ENCODE measurements around the gene CGB8.
A peak's percentile ranks its signal among the peaks of the same experiment; 100 is the strongest.

Gene CGB8

DNA sequence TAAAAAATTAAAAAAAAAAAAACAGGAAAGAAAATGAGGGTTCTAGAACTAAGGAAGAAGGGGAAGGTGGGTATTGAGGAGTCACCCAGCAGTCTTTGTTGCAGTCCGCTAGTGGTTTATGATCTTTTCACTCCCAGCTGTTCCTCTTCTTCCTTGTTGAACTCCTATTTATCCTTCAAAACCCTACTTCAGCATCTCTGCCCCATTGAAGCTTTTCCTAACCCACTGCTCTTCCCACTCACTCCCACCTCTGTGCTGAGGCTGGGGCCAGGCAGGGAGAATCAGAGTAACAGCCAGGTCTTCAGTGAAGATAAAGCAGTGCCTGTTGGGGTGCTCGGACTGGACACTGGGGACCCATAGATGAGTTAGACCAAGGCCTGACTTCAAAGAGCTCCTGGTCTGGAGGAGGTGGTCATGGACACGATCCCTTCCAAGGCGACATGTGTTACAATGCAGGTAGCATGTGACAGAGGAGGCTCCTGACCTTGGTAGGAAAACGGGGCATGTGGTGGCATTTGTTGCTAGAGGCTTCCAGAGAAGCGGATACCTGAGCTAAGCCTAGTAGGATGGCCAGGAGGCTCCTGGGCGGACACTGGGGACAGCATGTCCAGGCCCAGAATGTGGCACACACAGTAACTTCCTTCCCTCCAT lies 43.8 kb downstream of the CGB8 start:
- no peak for TF ChIP-seq SUZ12 (IDR thresholded peaks at IDR 0.05; ENCODE audit: extremely low read depth, insufficient read depth, insufficient read length)
- no peak for TF ChIP-seq YY1 (IDR thresholded peaks at IDR 0.05; ENCODE audit: insufficient read depth, insufficient read length)
- no peak for TF ChIP-seq ZNF274 (IDR thresholded peaks at IDR 0.05; ENCODE audit: low read depth, low read length)
- Histone ChIP-seq H3K9ac (ENCODE audit: insufficient read length, low read depth) (no peak overlapping the region), H3K27me3 (ENCODE audit: insufficient read depth, insufficient read length) (no peaks in the 10 kb centered on the region), H3K4me3 (ENCODE audit: insufficient read length, low read depth) (no peak overlapping the region), H3K36me3 (ENCODE audit: insufficient read depth, insufficient read length, low read length) (peaks cover 71% of the 10 kb centered on the region), H3K9me3 (ENCODE audit: insufficient read depth, low read length) (no peaks in the 10 kb centered on the region), H3K4me1 (ENCODE audit: insufficient read depth, insufficient read length) (no peaks in the 10 kb centered on the region)
- no peak for DNase-seq (ENCODE audit: low read depth, low spot score)

DNA sequence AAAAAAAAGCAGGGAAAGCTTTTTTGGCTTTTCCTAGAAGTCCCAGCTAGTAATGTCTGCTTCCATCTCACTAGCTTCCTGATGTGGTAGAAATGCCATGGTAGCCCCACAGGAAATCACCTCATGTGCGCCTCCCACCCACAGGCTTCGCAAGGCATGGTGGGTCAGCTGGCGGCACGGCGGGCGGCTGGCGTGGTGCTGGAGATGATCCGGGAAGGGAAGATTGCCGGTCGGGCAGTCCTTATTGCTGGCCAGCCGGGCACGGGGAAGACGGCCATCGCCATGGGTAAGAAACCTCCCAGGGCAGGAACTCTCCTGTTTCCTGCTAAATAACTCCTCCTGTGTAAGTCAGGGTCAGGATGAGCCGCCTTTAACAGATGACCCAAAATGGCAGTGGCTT lies 44.8 kb downstream of the CGB8 start:
- H3K4me1 ChIP-seq (ENCODE audit: insufficient read depth, insufficient read length): no peaks in the 10 kb centered on the region
- H3K9me3 ChIP-seq (ENCODE audit: insufficient read depth, low read length): no peaks in the 10 kb centered on the region
- peaks cover 72% of the 10 kb centered on the region for H3K36me3 ChIP-seq (ENCODE audit: insufficient read depth, insufficient read length, low read length)
- no peak for DNase-seq (ENCODE audit: low read depth, low spot score)
- no peak overlapping the region for H3K4me3 ChIP-seq (ENCODE audit: insufficient read length, low read depth)
- no peak overlapping the region for H3K9ac ChIP-seq (ENCODE audit: insufficient read length, low read depth)
- H3K27me3 ChIP-seq (ENCODE audit: insufficient read depth, insufficient read length): no peaks in the 10 kb centered on the region
- TF ChIP-seq YY1 (IDR thresholded peaks at IDR 0.05; ENCODE audit: insufficient read depth, insufficient read length) (no peak), ZNF274 (IDR thresholded peaks at IDR 0.05; ENCODE audit: low read depth, low read length) (no peak), SUZ12 (IDR thresholded peaks at IDR 0.05; ENCODE audit: extremely low read depth, insufficient read depth, insufficient read length) (no peak)

DNA sequence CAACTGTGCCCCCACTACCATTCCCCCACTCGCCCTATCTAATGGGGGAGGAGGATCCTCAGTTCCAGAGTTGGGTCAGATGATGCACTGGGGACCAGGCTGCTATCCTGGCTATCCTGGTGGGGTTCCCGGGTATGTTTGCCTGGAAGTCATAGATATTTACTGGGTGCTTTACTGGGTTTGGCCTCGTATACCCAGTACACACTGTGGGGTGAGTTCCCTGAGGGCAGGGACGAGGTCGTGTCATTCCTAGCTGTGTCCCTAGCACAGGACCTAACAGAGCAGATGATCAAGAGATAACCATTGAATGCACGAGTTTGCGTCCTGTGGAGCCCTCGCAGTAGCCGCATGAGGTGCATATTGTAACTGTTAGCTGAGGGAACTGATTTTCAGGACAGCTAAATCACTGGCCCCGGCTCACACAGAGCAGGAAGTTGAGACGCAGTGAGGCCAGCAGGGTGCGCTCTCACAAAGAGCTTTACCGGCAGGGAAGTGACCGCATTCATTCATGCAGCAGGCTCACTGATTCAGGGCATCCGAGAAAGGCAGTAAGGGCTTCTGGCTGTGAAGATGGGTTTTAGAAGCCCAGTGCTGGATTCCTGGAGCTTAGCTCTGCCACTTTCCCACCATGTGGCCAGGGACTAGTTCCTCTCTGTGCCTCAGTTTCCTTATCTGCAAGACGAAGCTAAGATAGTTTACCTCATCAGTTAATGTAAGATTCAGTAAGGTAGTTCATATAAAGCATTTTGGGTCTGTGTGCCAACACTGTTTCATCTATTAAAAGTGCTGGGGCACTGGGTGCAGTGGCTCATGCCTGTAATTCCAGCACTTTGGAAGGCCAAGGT lies 49.2 kb downstream of the CGB8 start:
- H3K9ac ChIP-seq (ENCODE audit: insufficient read length, low read depth): peak overlapping the region; percentile 0
- no peaks in the 10 kb centered on the region for H3K27me3 ChIP-seq (ENCODE audit: insufficient read depth, insufficient read length)
- no peak overlapping the region for H3K4me3 ChIP-seq (ENCODE audit: insufficient read length, low read depth)
- no peak for DNase-seq (ENCODE audit: low read depth, low spot score)
- H3K9me3 ChIP-seq (ENCODE audit: insufficient read depth, low read length): no peaks in the 10 kb centered on the region
- H3K36me3 ChIP-seq (ENCODE audit: insufficient read depth, insufficient read length, low read length): peaks cover 53% of the 10 kb centered on the region
- H3K4me1 ChIP-seq (ENCODE audit: insufficient read depth, insufficient read length): peaks cover 3% of the 10 kb centered on the region
- TF ChIP-seq YY1 (IDR thresholded peaks at IDR 0.05; ENCODE audit: insufficient read depth, insufficient read length) (no peak), SUZ12 (IDR thresholded peaks at IDR 0.05; ENCODE audit: extremely low read depth, insufficient read depth, insufficient read length) (no peak), ZNF274 (IDR thresholded peaks at IDR 0.05; ENCODE audit: low read depth, low read length) (no peak)

DNA sequence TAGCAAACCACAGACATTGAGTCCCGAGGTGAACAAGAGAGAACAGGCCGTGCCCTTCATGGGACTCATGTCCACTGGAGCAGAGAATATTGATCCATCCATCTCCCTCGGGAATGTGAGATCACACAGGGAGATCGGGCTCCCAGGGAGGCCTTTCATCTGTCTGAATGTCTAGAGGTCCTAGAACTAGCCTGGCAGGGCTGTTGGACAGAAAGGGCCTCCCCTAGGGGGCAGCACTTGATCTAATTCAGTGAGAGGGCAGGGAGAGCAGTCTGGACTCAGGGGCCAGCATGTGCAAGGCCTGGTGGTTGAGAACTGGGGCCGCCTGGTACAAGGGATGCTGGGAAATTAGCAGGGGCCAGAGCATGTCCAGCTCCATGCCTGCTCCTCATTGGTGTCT lies 50.9 kb downstream of the CGB8 start:
- DNase-seq (ENCODE audit: low read depth, low spot score): no peak
- TF ChIP-seq YY1 (IDR thresholded peaks at IDR 0.05; ENCODE audit: insufficient read depth, insufficient read length) (no peak), SUZ12 (IDR thresholded peaks at IDR 0.05; ENCODE audit: extremely low read depth, insufficient read depth, insufficient read length) (no peak), ZNF274 (IDR thresholded peaks at IDR 0.05; ENCODE audit: low read depth, low read length) (no peak)
- Histone ChIP-seq H3K27me3 (ENCODE audit: insufficient read depth, insufficient read length) (no peaks in the 10 kb centered on the region), H3K4me3 (ENCODE audit: insufficient read length, low read depth) (no peak overlapping the region), H3K36me3 (ENCODE audit: insufficient read depth, insufficient read length, low read length) (peaks cover 36% of the 10 kb centered on the region), H3K9ac (ENCODE audit: insufficient read length, low read depth) (no peak overlapping the region), H3K4me1 (ENCODE audit: insufficient read depth, insufficient read length) (peaks cover 3% of the 10 kb centered on the region), H3K9me3 (ENCODE audit: insufficient read depth, low read length) (no peaks in the 10 kb centered on the region)

Data from NT2/D1 (cell line).